Measurements from ENCODE around the gene SH2B3.
"Not testable (repeated sequence)": the region's sequence is repeated elsewhere in the genome, so short reads cannot be mapped to it uniquely, and the experiment has no call there.

Gene SH2B3

DNA sequence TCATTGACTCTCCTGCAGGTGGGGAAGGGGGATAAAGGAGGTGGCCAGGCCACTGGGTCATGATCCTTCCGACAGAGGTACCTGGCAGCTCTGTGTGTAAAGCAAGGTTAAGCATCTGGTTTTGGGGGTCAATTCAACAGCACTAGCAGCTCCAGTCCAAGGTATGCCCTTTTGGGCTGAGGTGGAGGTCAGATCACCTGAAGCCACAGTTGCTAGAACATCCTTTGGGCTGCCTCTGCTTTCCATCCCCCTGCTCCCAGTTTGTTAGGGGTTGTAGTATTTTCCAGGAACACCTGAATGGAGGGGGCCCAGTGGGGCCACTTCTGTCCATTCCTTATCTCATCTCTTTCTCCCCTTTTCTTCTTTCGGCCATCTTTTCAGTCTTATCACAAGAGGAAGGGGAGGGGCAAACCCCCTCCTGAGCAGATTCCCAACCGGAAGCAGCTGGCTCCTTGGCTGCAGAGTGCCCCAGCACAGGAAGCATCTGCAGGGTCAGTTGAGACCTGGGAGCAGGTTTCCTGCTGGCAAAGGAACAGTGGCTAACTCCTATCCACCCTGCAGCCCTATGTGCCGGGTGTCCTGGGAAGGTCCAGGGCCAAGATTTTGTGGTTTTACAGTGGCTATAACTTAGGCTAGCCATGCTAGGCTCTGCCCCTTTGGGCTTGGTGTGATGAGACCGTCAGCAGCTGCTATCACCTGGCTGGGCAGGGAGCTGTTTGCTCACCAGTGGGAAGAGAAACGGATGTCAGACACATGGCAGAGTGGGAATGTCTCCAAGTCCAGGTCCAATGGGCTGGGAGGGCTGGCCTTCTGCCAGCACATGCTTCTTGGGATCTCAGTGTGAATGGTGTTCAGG, 40.2 kb downstream of the SH2B3 start:
- peak; percentile 7 for DNase-seq

DNA sequence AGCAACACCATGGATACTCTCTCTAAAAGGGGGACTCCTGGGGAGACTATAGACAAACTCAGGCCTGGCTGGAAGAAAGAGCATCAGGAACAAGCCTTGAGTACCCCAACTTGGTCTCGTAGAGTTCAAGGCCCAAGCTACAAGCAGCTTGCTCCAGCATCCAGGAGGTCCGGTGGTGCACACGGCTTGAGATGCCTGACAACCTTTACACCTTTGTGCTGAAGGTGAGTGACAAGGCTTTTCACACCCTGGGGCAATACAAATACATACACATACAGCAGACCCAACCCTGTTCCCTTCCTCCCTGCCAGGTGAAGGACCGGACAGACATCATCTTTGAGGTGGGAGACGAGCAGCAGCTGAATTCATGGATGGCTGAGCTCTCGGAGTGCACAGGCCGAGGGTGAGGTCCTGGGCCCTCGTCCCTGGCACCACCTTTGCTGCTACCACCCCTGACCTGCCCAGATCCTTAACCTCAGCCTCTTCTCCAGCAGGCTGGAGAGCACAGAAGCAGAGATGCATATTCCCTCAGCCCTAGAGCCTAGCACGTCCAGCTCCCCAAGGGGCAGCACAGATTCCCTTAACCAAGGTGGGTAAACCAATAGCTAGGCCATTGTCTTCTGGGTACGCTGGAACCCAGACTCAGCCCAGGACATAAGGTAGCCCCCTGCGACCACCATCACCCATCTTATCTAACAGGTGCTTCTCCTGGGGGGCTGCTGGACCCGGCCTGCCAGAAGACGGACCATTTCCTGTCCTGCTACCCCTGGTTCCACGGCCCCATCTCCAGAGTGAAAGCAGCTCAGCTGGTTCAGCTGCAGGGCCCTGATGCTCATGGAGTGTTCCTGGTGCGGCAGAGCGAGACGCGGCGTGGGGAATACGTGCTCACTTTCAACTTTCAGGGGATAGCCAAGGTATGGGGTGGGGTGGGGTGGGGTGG, 41.2 kb downstream of the SH2B3 start:
- DNase-seq, result no peak

DNA sequence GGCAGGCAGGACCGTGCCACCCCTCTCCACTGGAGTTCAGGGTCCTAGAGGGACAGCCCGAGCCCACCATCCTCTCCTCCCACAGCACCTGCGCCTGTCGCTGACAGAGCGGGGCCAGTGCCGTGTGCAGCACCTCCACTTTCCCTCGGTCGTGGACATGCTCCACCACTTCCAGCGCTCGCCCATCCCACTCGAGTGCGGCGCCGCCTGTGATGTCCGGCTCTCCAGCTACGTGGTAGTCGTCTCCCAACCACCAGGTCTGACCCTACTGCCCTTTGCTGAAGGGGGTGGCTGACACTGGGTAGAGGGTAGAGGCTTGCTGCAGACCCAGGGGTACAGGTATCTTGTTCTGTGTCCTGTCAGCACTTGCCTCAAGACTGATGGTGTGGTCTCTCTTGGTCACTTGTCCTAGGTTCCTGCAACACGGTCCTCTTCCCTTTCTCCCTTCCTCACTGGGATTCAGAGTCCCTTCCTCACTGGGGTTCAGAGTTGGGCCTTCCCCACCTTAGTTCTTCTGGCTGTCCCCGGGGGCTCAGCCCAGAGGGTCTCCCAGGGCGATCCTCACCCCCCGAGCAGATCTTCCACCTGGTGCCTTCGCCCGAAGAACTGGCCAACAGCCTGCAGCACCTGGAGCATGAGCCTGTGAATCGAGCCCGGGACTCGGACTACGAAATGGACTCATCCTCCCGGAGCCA, 42.0 kb downstream of the SH2B3 start:
- no peak for DNase-seq

DNA sequence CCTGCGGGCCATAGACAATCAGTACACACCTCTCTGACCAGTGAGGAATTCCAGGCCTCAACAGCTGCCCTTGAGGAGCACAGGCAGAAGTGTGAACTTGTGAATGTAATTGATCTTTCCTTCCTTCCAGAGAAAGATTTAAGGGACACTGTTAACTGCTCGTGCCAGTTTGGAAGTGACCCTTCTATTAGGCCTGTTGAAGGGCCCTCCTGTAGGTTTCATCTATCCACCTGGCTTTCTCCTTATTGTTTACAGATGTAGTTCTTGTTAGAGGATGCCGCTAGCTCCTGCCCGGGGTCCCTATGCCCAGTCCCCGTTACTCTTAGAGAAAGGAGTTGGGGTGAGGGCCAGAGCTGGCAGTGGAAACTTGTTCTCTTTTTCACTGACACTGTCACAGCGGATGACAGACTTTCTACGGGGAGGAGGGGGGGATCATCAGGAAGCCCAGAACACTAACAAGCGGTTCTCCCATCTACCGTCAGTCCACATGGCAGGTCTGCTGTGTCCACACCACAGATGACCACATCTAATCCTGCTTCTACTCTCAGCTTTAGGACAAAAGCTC, 42.6 kb downstream of the SH2B3 start:
- DNase-seq, result no peak

DNA sequence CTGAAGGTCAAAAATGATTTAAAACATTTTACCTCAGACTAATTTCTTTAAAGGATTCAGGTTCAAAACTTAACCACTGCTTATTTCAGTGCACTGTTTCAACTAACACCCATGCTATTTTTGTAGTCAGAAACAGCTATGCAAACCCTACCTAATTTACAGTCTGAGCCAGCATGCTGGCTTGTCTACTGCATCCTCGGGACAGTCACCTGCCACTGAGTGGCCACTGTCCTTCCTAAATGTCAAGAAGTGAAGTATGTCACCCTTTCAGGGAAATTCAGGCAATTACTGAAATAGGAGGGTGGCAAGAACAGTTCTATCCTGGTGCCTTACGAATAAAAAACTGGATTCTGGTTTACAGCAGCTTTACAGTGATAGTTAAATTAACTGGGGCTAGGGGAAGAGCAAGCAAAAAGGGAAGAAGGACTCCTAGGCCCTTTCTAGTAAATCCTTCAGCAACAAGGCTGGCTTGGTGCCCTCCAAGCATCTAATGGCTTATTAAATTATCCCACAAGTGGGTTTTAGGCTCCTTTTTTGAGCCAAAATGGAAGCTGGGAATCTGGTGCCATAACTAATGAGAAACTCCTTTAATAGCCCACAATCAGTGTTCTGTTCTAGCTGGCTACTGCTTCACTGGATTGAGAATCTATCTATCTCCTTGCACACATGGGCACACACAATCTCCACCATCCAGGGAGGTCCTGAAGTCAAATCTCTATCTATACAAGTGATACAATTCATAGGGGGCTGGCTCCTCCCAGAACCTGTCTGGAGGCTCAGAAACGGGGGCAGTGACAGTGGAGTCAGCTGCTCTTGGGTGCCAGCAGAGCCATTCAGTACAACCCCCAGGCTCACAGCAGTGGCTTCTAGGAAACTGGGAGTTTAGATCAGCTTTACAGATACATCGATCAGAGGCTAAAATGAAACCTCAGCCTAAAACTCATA, 43.4 kb downstream of the SH2B3 start:
- no peak for DNase-seq

DNA sequence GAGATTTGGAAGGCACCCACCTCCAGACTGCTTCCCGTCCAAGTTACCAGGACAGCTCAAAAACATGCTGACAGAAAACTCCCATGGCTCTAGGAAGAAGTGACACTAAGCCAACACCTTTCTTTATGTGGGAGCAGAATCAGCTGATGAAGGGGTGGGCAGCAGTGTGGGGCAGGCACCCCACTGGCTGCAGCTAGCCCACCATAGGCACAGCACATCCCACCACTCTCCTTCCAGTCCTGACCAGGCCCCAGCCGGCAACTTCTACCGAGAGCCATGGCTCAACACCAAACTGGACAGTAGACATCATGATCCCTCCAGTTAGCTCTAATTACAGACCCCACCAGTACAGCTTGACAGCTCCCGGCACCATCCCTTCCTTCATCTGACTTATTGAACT, 45.0 kb downstream of the SH2B3 start:
- DNase-seq, result no peak

DNA sequence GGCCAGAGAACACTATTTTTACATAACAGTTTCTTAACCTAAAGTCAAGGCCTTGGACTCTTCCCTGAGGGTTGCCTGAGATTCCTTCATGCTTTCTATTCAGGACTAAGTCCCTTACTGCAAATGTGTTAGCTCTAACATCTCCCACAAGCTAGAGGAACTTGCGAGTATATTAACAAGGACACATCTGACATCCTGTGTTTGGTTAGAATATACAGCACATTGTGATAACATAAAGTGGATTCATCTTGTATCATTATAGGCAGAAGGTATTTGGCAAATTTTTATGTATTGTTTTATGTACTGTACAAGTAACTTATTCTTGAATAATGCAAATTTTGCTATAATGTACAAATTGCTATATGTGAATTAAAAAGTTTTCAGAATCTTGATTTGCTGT, 45.5 kb downstream of the SH2B3 start:
- DNase-seq, result no peak

DNA sequence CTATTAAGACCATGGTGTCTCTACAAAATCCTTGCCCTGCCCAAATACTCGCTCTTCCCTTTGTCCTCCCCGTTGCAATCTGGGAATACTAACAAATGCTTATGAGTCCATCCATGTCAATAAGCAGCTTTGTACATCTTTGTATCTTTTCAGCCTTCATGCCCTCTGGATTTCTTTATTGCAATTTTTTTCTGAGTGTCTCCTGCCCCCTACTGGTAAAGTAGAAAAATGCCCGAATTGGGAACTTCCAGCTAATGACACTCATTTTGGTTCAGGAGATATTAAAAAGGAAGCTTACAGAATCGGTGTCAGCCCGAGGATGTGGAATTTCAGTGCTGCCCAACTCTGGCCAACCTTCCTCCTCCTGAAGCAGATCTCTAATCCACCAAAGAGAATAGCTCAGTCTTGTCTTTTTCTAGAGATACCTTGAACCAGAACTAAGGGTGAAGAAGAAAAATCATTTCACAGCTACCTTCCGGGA, 46.0 kb downstream of the SH2B3 start:
- DNase-seq, result peak; percentile 9

DNA sequence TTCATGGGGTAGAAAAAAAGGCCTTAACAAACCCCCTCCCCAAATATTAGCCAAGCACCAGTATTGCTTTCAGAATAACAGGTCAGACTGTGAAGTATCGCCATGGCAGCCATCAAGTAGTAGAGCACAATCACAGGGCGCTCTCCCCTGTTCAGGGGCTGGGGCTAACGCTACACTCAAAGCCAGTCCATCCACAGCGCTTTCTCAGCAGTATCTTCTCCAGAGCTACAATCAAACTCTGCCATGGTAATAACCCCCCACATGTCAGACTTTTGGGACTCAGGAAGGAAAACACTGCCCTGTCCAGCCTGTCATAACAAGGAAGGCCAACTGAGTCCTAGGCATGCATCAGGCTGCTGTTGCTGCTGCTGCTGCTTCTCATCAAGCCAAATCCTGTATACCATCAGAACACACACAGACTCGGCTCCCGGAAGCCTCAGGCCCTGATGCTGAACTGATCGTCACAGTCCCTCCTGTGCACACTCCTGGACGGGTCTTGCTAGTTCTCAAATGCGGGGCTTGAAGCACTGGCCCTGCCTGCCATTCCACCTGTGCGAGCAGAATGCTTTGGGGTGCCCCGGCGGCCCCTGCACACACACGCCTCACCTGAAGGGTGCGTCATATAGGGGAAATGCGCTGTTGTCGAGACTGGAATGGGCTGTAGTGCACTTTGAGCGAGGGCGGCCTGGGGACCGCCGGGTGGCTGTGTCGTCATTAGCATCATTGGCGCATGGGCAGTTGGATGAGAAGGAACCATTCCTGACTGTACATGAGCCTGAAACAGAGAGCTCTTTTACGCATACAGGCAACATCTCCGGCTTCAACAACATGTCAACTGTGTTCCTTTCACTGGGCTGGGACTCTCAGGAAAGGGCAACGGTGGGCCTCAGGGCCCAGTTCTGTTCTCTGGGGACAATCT, 47.6 kb downstream of the SH2B3 start:
- DNase-seq, result no peak

DNA sequence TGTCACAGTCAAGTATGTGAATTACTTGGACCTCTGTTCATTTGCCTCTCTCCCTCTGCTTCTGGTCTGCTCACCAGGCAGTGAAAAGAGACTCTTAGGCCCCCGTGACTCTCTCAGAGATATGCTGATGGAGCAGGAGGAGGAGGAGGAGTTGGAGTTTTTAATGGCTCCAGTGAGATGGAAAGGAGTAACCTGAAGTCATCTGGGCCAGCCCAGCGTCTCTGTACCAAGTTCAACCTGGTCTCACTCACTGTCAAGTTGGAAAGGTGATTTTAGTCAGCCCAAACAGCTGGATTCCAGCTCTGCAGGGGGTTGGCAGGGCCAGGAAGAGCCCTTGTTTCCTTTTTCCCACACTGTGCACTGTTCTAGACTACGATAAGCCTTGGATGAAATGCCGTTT, 48.6 kb downstream of the SH2B3 start:
- DNase-seq, result no peak

DNA sequence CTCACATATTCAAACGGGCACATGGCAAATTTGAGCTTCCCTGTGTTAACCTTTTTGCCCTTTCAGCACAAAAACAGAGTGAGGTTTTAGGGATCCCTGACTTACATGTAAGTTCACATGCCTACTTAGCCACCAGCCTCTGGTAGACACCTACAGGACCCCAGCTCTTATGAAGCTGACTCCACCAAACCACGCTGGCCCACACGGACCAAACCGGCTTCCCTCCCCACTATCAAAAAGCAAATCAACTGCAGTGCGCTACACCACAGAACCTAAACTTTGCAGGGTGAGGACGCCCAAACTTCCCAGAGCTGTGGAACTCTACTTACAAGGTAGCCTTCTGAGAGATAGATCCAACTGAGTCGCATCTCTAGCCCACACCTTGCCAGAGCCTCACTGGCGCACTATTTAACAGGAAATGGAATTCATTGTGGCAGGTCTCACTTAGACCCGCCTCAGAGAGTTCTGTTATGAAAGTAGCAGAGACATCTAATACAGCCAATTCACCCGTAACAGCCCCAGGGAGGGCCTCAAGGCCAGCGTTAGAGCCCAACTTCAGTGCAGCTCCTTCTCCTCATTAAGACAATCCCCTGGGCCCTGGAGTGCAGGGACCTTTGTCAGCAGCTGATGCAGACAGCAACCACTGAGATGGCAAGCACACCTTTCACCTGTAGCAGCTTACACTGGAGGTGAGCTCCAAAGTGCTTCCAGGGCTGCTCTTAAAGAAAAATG, 49.2 kb downstream of the SH2B3 start:
- no peak for DNase-seq

DNA sequence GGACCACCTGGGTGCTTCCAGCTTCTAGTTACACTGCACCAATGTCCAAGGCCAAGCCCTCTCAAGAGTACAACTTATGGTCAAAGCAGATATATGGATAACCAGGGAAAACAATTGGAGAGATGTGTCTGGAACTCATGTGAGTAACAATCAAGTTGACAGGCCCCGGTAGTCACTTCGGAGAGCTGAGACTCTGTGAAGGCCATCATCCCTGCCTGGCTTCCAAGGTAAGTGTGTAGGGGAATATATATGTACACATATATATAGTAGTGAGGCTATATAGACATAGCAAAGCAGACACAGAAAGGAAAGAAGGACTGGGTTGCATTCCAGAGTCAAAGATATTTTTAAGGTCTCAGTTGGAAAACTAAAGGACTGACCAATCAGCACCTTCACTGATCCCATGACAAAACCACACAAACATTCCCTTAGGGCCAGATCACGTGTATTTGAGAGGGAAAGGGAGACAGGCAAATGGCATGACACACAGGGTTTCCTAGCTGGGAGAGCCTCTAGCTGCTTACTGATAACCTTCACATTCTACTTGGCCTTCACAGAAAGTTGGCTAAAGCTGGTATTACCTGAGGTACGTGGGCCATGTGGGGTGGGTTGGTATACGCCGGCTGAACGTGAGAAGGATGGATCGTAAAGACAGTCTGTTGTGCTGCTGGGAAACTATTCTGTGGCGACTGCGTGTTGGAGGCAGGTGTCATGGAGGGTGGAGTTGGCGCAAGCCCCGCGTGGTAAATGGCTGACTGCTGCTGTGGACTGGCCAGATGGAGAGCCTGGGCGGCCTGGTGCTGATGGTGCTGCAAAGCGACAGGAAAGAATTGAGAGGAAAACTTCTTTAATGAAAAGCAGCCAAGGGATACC, 50.0 kb downstream of the SH2B3 start:
- DNase-seq, result no peak

DNA sequence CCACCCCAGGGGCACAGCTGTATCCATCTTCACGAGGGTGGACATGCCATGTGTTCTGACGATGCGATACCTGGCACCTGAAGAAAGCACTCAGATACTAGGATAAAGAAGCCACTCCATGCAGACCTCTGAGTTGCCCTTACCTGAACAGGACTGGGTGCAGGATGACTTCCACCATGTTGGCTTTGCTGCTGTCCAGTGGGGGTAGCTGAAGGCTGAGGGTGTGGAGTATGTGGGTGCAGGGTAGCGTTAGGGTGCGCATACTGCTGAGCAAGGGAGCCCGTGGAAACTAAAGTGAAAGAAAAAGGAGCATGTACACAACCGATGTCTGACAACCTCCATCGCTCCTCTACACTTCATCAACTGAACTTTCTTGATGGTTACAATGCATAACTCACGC, 51.3 kb downstream of the SH2B3 start:
- DNase-seq, result no peak

DNA sequence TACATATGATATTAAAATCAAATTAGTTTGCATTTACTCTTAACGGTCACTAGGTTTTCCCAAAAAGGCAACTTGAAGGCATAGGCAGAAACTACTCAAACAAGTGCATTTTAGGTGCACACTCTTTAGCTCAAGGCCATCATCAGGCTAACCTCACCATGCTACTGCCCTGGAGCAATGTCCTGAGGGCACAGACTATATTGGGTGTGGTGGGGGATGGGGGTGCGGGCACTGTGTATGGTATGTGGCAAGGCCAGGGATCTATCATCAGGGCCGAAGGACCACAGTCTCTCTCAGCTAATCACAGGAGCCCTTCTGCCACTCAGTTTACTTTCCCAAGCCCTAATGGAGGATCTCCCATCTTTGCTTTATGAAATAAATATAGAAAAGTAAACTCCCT, 51.9 kb downstream of the SH2B3 start:
- no peak for DNase-seq

DNA sequence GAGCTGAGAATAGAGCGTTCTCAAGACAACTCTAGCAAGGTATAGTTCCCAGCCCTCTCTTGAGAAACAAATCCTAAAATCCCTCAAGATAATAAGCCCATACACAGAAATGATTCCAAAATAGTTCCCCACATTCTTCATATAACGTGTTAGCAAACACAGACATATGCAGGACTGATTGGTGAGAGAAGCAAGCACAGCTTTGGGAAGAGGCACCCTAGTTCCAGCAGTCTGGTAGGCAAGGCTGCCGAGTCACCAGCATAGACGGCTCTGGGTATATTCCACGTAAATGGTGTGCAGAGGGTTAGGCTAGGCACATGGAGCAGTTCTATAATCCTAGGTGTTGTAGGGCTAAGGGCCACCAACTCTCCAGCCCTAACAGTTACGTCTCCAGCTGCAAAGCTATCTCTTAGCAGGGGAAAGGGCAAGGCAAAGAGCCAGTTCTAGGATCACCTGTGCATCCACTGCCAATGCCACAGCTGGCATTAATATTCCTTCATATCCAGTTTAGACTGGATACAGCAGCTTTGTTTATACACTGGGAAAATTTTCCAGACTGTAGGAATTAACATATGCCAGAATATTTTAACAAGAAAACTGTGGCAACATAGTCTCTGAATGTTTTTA, 52.9 kb downstream of the SH2B3 start:
- DNase-seq, result no peak

DNA sequence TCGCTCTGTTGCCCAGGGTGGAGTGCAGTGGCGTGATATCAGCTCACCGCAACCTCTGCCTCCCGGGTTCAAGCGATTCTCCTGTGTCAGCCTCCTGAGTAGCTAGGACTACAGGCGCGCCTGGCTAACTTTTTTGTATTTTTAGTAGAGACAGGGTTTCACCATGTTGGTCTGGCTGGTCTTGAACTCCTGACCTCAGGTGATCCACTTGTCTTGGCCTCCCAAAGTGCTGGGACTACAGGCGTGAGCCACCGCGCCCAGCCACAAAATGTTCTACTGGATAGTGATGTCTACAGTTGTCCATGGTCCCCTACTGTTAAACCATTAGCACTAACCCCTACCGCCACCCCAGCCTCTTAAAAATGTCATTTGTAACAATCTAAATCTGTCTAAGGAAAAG, 54.4 kb downstream of the SH2B3 start:
- not testable (repeated sequence) for DNase-seq

DNA sequence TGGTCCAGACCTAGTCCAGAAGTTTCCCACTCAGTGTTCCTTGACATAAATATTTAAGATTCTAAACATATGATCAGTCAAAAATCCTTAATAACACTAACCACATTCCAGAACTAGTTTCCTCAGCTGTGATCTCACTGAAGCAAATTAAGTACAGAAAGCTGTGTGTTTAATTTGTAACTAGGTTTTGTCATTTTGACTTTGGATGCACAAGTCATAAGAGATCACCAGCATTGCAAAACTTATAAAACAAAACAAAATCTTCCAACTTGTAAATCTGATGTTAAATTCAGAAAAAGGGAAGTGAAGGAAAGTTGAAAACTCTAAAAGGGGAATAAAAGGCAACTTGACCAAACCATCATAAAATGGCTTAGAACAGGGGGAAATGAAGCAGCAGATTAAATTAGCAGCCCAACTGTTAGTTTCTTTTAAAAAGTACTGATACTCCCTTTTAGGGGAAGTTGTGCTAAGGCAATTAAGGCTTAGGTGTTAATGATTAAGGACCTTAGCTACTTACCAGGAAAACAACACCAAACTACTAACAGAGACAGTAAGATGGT, 56.6 kb downstream of the SH2B3 start:
- DNase-seq, result no peak
